CD4-positive, alpha-beta T cell (primary cell): ENCODE results near the gene ZBTB20. TPM values are rescaled to one million over a fixed set of nuclear protein-coding genes. Genes with fewer than 3 reads are reported as not detected.

Experiments
- ATAC-seq: fragments of 200-7000 bp; cut with Tn5 transposase; one replicate; pipeline ENCODE4 v1.10.0; 2022; ENCODE audit warnings: mild to moderate bottlenecking; ENCODE audit not compliant: poor library complexity
- CTCF ChIA-PET: fragments of 350-600 bp; sonication (Branson Sonifier 250); formaldehyde crosslinking; loops from one replicate; lab custom pipeline; 2021; ENCODE audit warnings: antibody characterized with exemption, inconsistent platforms; lab: Charles Lee
- POLR2A ChIA-PET: fragments of 350-600 bp; sonication (Branson Sonifier 250); formaldehyde crosslinking; loops from one replicate; lab custom pipeline; 2021; ENCODE audit warnings: antibody characterized with exemption, inconsistent platforms; lab: Charles Lee
- DNase-seq, 14 experiments: peaks; one replicate each; pipeline ENCODE4 v3.0.0-alpha.2; 2013 to 2020; ENCODE audit warnings: mixed read lengths in 2 of 14
- H3K27ac ChIP-seq, 2 donors: one replicate each; pipeline versions ENCODE4 v1.5.1 to v1.7.0; 2013; ENCODE audit warnings: low read length in 2 of 2, low read depth in 1 of 2, mild to moderate bottlenecking in 1 of 2
- H3K27me3 ChIP-seq, 2 experiments: 1 replicate in 1 of 2; 2 replicates in 1 of 2; pipeline versions ENCODE4 v1.6.1 to v1.7.0; 2013; ENCODE audit warnings: low read length in 2 of 2, control low read depth in 1 of 2, mild to moderate bottlenecking in 1 of 2, moderate library complexity in 1 of 2; ENCODE audit not compliant: insufficient read depth in 2 of 2, control insufficient read depth in 1 of 2
- H3K36me3 ChIP-seq: one replicate; pipeline ENCODE4 v1.6.1; 2013; ENCODE audit warnings: low read length, control low read depth; ENCODE audit not compliant: insufficient read depth
- H3K4me1 ChIP-seq: one replicate; pipeline ENCODE4 v1.6.1; 2013; ENCODE audit warnings: low read length, control low read depth; ENCODE audit not compliant: insufficient read depth
- H3K4me3 ChIP-seq: one replicate; pipeline ENCODE4 v1.5.1; 2013; ENCODE audit warnings: mild to moderate bottlenecking, low read length, moderate library complexity
- H3K9me3 ChIP-seq, 2 experiments: 1 replicate in 1 of 2; 2 replicates in 1 of 2; pipeline versions ENCODE4 v1.6.1 to v1.7.0; 2013; ENCODE audit warnings: low read length in 2 of 2, mild to moderate bottlenecking in 2 of 2, control low read depth in 1 of 2, moderate library complexity in 1 of 2; ENCODE audit not compliant: control insufficient read depth in 1 of 2, insufficient read depth in 1 of 2
- H3K27ac Mint-ChIP-seq: one replicate; pipeline ENCODE4 v1.8.0; 2020; ENCODE audit warnings: mixed read lengths
- H3K27me3 Mint-ChIP-seq: one replicate; pipeline ENCODE4 v1.8.0; 2021; ENCODE audit warnings: mixed read lengths
- H3K36me3 Mint-ChIP-seq: one replicate; pipeline ENCODE4 v1.8.0; 2021; ENCODE audit warnings: low read depth, mixed read lengths
- H3K4me1 Mint-ChIP-seq: one replicate; pipeline ENCODE4 v1.8.0; 2021; ENCODE audit warnings: low read depth, mixed read lengths
- H3K4me3 Mint-ChIP-seq: one replicate; pipeline ENCODE4 v1.8.0; 2020; ENCODE audit warnings: mild to moderate bottlenecking, mixed read lengths
- H3K9me3 Mint-ChIP-seq: one replicate; pipeline ENCODE4 v1.8.0; 2020; ENCODE audit warnings: mixed read lengths
- CTCF ChIP-seq: fragments of 200-600 bp; IDR thresholded peaks from one replicate; pipeline ENCODE4 v1.8.0; 2022; ENCODE audit warnings: antibody characterized with exemption, mild to moderate bottlenecking
- intact Hi-C, 2 experiments: fragments of 100-400 bp; cut with DNase I in 1 of 2; cut with micrococcal nuclease in 1 of 2; formaldehyde crosslinking; loops; one replicate each; pipeline versions ENCODE4 v1.15.1 to v1.9.0; 2023 to 2025; cut with DNase I, micrococcal nuclease
- total RNA-seq, 174 experiments: library from RNA in 2 of 174; stranded (reverse) in 2 of 174; gene quantifications; one replicate each; pipeline ENCODE4 v1.2.3 and lab custom pipeline; 2021 to 2026

The ZBTB20 gene
- total RNA-seq, 2 experiments from 2014 or later, result 41.6 to 47.4 TPM

- no peak overlapping the region for H3K4me3 ChIP-seq
- intact Hi-C loops, result no loop called here
- H3K36me3 ChIP-seq, result no peaks in the 10 kb centered on the region
- H3K27me3 ChIP-seq, result no peaks in the 10 kb centered on the region
- DNase-seq (no peak), ATAC-seq (no peak)
- Mint-ChIP-seq H3K4me3 (no peak overlapping the region), H3K4me1 (no peaks in the 10 kb centered on the region), H3K36me3 (no peaks in the 10 kb centered on the region), H3K9me3 (no peaks in the 10 kb centered on the region), H3K27me3 (no peaks in the 10 kb centered on the region), H3K27ac (no peak overlapping the region)
- ChIA-PET POLR2A (no interaction called here), CTCF (no interaction called here)
- H3K4me1 ChIP-seq, result no peaks in the 10 kb centered on the region
- H3K27ac ChIP-seq, result no peak overlapping the region
- no peak for TF ChIP-seq CTCF
- no peaks in the 10 kb centered on the region for H3K9me3 ChIP-seq
Observed at GRCh38 chr3:114406922-114407321, 740.2 kb downstream of the ZBTB20 start.

GRCh38 chr3:114406286-114406685 is 740.8 kb downstream of the ZBTB20 start:
- no peaks in the 10 kb centered on the region for H3K4me1 Mint-ChIP-seq
- ChIA-PET POLR2A (no interaction called here), CTCF (interaction anchor here (1.2 kb wide), 1 partner anchor 22 kb away, joined by 3 read pairs; no protein-coding TSS in a partner anchor)
- Histone ChIP-seq H3K36me3 (no peaks in the 10 kb centered on the region), H3K27me3 (no peaks in the 10 kb centered on the region), H3K27ac (no peak overlapping the region), H3K4me3 (no peak overlapping the region), H3K9me3 (no peaks in the 10 kb centered on the region), H3K4me1 (no peaks in the 10 kb centered on the region)
- H3K36me3 Mint-ChIP-seq, result no peaks in the 10 kb centered on the region
- TF ChIP-seq CTCF, result no peak
- no peak overlapping the region for H3K4me3 Mint-ChIP-seq
- H3K27ac Mint-ChIP-seq, result no peak overlapping the region
- no peaks in the 10 kb centered on the region for H3K9me3 Mint-ChIP-seq
- no peaks in the 10 kb centered on the region for H3K27me3 Mint-ChIP-seq
- DNase-seq (no peak), ATAC-seq (no peak)
- intact Hi-C loops, result no loop called here

GRCh38 chr3:114405202-114405990 is 741.7 kb downstream of the ZBTB20 start:
- no peaks in the 10 kb centered on the region for H3K9me3 ChIP-seq
- Mint-ChIP-seq H3K9me3 (no peaks in the 10 kb centered on the region), H3K4me3 (no peak overlapping the region), H3K36me3 (no peaks in the 10 kb centered on the region), H3K4me1 (no peaks in the 10 kb centered on the region), H3K27ac (no peak overlapping the region), H3K27me3 (no peaks in the 10 kb centered on the region)
- no peaks in the 10 kb centered on the region for H3K4me1 ChIP-seq
- ATAC-seq, result no peak
- ChIA-PET CTCF (interaction anchor here (1.2 to 2.3 kb wide), 2 partner anchors 13 to 21 kb away, joined by 3 to 9 read pairs; no protein-coding TSS in a partner anchor), POLR2A (no interaction called here)
- intact Hi-C loops, result no loop called here
- H3K27ac ChIP-seq, result no peak overlapping the region
- H3K27me3 ChIP-seq, result no peaks in the 10 kb centered on the region
- no peaks in the 10 kb centered on the region for H3K36me3 ChIP-seq
- H3K4me3 ChIP-seq, result no peak overlapping the region
- no peak for DNase-seq
- TF ChIP-seq CTCF, result no peak
